ENCODE data around the gene PPP1R10. TPM values are rescaled to one million over a fixed set of nuclear protein-coding genes. Genes with fewer than 3 reads are reported as not detected.

Gene PPP1R10
- 100 to 1,000 TPM; 109 to 115 TPM for total RNA-seq

DNA sequence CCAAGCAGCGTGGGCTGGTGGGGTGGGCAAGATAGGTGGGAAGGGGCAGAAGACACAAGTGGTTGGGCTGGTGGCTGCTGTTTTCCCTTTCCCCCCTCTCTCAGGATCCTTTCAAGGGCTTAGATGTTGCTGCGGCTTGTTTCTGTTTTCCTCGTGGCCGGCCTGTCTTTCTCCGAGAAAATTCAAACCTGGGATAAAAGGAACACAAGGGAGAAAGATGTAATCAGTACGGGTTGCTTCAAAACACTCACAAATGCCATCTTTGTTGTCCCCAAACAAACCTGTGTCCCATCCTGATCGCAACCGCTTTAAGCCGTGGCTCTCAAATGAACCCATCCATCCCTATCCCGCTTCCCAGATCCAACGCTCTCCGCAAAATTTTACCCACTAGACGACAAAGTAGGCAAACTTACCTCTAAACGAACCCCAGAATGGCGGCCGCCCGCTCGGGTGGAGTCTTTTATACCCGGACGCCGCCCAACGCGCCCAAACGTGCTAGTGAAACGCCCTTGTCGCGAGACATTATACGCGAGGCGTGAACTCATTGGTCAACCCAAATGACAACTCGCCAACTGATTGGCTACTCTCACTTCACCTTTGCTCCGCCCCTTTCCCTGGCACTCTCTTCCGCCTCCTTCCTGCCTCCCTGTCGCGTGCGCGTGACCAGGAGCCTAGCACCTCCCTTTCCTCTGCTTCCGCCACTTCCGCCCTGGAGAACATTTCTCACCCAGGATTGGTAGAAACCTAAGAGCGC lies at the start of gene PPP1R10:
Gene PPP1R10 (minus strand): TSS at position 433 of the 754 bp plus-strand sequence. CDS start 7,299 bp downstream, outside the sequence.

DNA sequence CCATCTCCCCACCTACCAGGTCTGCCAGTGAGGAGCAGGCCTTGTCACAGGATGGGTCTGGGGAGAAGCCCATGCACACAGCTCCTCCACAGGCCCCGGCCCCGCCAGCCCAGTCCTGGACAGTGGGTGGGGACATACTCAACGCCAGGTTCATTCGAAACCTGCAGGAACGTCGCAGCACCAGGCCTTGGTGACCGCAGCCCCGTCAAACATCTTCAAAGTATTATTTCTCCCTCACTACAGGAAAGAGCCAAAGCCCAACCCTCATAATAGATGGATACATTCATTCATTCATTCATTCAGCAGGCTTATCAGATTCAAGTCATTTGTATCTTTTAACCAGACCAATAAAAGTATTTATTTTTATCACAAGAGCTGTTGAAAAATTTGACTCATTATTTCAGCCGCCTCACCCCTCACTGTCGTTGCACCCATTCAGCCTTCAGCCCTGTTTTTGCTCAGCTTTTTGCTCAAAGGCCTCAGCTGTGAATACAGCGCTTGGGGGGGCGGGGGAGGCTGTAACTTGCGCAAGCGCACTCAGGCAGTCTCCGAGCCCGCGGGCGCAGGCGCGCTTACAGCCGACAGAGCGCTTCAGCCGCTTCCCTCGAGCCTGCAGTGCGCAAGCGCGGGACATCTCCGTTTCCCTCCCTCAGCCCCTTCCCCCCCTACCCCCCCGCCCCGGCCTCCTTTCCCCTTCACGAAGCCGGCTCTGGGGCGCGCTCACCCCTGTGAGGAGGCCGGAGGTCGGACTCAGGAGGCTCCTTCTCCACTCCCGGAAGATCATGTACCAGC lies 29.6 kb upstream of the PPP1R10 start, which contains the start of gene C6orf136:
Gene C6orf136 (plus strand): TSS at position 684 of the 792 bp plus-strand sequence. CDS start 99 bp downstream, at position 783.

DNA sequence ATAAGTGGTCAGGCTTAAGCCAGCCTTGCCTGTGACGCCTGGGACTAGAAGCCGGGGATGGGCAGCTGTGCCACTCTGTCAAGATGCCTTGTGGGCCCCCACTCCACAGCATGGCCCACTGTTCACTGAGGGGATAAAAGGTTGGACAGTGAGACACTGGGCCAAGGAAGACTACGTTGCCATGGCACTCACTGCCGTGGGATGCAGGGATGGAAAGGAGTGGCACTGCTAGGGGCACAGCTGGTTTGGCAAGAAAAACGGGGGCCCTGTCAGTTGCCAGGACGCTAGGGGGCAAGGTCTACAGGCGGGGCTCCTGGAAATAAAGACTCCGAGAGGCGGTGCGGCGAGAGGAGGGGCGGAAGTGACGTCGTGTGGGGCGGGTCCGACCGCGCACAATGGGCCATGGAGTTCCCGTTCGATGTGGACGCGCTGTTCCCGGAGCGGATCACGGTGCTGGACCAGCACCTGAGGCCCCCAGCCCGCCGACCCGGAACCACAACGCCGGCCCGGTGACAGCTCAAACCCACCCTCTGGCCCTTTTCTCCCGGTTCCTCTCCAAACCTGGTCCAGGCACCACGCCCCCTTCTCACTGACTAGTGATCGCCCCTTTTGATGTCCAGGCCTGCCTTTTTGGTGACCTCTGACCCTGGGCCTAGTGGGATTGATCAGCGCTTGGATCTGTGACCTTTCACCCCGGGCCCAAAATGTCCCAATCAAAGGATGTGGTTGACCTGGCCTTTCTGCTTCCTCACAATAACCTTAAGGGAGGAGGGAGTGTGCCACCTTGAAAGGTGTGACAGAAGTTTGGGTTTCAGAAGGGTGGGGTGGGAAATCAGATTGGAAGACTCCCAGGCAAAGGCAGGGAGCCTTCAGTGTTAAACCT lies 9.7 kb upstream of the PPP1R10 start, which contains the start of gene ATAT1:
Gene ATAT1 (plus strand): TSS at position 391 of the 883 bp plus-strand sequence.

DNA sequence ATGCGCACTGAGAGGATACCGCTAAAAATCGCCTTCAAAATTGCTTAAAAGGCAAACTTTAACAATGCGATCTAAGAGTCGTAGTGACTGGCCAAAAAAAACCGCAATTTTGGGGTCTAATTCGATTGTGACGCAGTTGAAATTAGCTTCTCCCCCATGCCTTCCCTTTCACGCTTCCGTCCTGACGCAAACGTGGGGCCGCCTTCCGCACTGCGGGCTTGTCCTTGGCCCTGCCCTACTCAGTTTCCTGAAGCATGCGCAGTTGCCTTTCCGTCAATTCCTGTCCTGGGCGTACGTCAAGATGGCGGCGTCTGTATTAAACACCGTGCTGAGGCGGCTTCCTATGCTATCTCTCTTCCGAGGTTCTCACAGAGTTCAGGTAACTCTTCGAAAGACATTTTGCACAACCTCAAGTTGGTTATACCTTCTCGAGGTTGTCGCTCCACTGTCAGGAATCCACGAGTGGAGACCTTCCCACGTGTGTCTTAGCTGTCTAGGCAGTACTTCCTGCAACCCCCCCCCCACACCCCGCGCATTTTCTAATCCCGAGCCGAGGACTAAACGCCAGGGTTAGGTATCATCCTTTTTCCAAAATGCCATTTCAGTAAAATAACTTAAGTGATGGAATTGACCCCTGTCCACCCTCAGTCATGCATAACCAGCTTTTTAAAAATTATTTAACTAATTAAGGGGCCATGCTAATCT lies 674 bp upstream of the PPP1R10 start, which contains the start of gene MRPS18B:
Gene MRPS18B (plus strand): TSS at position 276 of the 705 bp plus-strand sequence. CDS start 26 bp downstream, at position 302.

DNA sequence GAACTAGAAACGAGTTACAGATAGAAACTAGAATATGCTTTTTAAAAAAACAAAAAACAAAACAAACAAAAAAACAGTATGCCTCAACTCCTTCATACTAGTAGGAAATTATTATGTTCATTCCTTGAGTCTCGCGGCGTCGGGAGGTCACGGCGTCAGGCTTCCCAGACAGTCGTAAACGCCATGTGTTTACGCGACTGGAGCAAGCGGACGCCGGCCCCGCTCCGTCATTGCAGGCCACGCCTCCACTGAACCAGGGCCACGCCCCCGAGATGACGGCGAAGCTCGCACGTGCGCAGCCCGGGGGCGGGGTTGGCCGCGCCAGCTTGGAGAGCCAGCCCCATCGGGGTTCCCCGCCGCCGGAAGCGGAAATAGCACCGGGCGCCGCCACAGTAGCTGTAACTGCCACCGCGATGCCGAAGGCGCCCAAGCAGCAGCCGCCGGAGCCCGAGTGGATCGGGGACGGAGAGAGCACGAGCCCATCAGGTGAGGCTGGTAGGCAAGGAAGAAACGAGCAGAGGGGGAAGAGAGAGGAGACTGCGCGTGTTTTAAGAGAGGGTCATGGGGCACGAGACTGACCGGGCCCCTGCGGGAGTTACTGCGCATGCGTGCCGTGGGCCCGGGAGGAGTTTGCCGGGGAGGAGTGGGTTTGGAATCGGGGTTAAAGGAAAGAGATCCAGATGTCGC lies 45.8 kb downstream of the PPP1R10 start, which contains the start of gene ABCF1:
Gene ABCF1 (plus strand): TSS at position 368 of the 687 bp plus-strand sequence. CDS start 46 bp downstream, at position 414.

DNA sequence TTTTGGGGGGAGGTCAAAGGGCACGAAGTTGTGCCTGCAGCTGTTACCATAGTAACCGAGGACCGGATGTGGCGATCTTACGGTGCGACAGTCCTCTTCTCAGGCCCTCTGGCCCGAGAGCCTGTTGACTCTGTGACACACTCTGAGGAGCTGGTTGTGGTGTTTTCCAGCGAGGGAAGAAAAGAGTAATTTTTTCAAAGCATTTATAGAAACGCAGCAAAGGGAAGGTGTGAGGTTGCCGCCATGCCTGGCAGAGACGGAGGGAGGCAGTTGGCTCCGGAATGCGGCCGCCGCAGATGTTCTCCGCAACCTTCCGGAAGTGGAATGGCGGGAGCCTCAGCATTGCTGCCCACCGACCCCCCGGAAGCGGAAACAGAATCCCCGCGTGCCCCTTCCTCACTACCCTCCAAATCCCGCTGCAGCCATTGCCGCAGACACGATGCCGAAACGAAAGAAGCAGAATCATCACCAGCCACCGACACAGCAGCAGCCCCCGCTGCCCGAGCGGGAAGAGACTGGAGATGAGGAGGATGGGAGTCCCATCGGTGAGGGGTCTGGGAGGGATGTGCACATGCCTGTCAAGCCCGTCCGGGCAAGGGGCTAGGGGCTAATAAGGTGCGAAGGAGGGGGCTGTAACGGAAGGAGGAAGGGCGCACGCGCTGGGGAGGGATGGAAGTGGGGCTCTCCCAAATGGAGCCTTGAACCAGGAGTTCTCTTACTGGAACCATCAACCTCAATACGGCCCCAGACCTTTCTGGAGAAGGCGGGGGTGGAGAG lies 59.9 kb downstream of the PPP1R10 start, which contains the start of gene PRR3:
Gene PRR3 (plus strand): TSS at position 390 of the 777 bp plus-strand sequence. CDS start 50 bp downstream, at position 440.

DNA sequence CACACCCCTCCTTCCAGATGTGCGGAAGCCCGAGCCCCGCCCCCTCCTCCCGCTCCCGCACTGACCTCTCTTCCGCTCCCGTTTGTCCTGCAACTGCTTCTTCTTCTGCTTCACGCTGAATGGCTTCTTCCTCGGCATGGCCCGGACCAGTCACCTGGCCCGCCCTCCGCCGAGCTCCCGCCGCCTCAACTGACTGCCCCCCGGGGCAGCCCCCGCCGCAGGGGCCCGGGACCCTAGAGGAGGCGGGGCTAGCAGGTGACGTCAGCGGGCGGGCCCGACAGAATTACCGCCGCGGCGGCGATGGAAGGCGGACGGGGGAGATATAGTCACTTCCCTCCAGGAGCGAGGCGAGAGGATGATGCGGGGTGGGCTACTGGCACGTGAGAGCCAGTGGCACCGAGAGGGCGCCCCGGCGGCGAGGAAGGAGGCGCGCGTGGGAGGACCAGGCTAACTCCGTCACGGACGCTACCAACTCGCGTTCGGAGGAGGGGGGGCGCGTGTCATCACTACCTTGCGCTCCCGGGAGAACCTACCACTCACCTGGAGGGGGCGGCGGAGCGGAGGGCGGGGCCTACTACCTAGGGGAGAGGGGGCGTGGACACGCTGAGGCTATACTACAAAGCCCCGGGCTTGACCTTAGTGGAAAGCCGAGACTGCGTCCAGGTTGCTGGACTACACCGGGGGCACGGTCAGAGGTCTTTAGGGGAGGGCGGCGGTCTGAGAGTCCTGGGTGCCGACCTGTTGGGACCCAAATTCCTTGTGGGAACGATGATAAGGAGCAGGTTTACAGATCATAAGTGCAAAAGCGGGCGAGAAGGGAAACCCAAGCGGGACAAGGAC lies 60.8 kb downstream of the PPP1R10 start, which contains the start of gene GNL1:
Gene GNL1 (minus strand): TSS at position 424 of the 840 bp plus-strand sequence. CDS start 286 bp downstream, at position 138.

Small RNA genes lying within 50 kb of the gene (microRNA-seq; reads per million reads assigned to microRNA genes)
- gene MIR877 (ENCODE audit: borderline microRNAs expressed, borderline replicate concordance): 44.0 reads per million, percentile 64 among the genes with 10 or more reads in this experiment

Other genes with a start within 250 kb of the PPP1R10 start
- 100 to 1,000 TPM; 919 to 935 TPM for gene HLA-E, start 127.7 kb downstream of the PPP1R10 start, total RNA-seq
- 10 to 100 TPM; 65.9 to 67.0 TPM for gene GNL1, start 60.8 kb downstream of the PPP1R10 start, total RNA-seq
- gene PRR3, start 59.9 kb downstream of the PPP1R10 start, total RNA-seq: 10 to 100 TPM; 14.9 to 16.1 TPM
- 10 to 100 TPM; 67.6 to 72.8 TPM for gene ABCF1, start 45.8 kb downstream of the PPP1R10 start, total RNA-seq
- 10 to 100 TPM; 36.7 to 39.8 TPM for gene MRPS18B, start 597 bp upstream of the PPP1R10 start, total RNA-seq
- 1 to 10 TPM; 8.4 to 9.6 TPM for gene ATAT1, start 9.6 kb upstream of the PPP1R10 start, total RNA-seq
- gene C6orf136, start 29.9 kb upstream of the PPP1R10 start, total RNA-seq: 10 to 100 TPM; 19.5 to 24.2 TPM
- 10 to 100 TPM; 34.3 to 36.2 TPM for gene DHX16, start 55.8 kb upstream of the PPP1R10 start, total RNA-seq
- gene PPP1R18, start 69.4 kb upstream of the PPP1R10 start, total RNA-seq: 100 to 1,000 TPM; 247 to 254 TPM
- 10 to 100 TPM; 40.5 to 44.6 TPM for gene NRM, start 73.7 kb upstream of the PPP1R10 start, total RNA-seq
- 10 to 100 TPM; 55.0 to 57.5 TPM for gene MDC1, start 100.0 kb upstream of the PPP1R10 start, total RNA-seq
- gene TUBB, start 103.1 kb upstream of the PPP1R10 start, total RNA-seq: 1,000 to 10,000 TPM; 1,002 to 1,008 TPM
- 100 to 1,000 TPM; 209 to 215 TPM for gene FLOT1, start 125.4 kb upstream of the PPP1R10 start, total RNA-seq
- 10 to 100 TPM; 34.2 to 34.3 TPM for gene IER3, start 127.3 kb upstream of the PPP1R10 start, total RNA-seq

All from activated naive CD4-positive, alpha-beta T cell treated with anti-CD3 and anti-CD28 coated beads, Interleukin-2, amount 10 ng/mL, durations not matched to agents 5 hours and 36 hours (primary cell).